ENCODE results near the gene FBH1.
A peak's percentile ranks its signal among the peaks of the same experiment; 100 is the strongest.
"Not testable (repeated sequence)": the region's sequence is repeated elsewhere in the genome, so short reads cannot be mapped to it uniquely, and the experiment has no call there.

FBH1 gene

GRCh38 chr10:5876181-5876768 is 13.8 kb upstream of the FBH1 start:
- DNase-seq = no peak

DNA sequence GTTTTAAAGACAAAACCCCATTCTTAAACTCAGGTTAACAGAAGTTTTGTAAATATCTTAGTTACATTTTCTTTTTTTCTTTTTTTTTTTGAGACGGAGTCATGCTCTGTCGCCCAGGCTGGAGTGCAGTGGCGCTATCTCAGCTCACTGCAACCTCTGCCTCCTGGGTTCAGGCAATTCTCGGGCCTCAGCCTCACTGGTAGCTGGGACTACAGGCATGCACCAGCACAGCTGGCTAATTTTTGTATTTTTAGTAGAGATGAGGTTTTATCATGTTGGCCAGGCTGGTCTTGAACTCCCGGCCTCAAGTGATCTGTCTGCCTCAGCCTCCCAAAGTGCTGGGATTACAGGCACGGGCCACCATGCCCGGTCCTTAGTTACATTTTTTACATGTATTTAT is 13.0 kb upstream of the FBH1 start:
- DNase-seq = not testable (repeated sequence)

- DNase-seq = no peak
Observed at GRCh38 chr10:5882961-5883360, 7.1 kb upstream of the FBH1 start.

DNA sequence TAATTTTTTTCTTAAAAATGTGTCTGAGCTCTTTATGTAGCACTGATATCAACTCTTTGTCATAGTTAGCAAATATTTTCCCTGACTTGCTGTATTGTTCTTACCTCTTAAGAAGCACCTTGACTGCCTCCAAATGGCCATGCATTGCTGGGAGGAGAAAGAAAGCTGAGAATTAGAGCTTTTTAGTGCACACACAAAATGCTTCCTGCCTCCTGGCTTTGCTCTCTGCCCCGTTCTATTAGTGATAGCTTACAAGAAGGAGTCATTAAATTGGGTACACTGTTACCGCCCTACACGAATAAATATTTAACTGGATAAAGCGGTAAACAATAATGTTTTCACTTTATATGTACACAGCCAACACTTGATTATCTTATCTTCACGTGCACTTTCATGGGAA is 4.4 kb upstream of the FBH1 start:
- DNase-seq = no peak

DNA sequence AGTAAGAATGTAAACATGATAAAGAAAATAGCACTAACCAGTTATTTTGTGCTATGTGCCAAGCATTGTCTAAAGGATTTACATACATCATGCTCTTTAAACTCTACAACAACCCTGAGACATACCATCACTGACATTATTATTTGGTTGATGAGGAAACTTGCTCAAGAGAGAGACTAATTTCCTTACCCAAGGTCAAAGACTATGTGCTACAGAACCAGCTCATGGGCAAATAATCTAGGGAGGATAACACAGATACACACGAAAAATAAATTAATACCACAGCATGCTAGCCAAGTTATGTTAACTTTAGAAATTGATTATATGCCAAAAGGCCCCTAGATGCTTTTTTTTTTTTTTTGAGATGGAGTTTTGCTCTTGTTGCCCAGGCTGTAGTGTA is 3.0 kb upstream of the FBH1 start:
- no peak for DNase-seq

GRCh38 chr10:5887641-5888040 is 2.4 kb upstream of the FBH1 start:
- DNase-seq = no peak

DNA sequence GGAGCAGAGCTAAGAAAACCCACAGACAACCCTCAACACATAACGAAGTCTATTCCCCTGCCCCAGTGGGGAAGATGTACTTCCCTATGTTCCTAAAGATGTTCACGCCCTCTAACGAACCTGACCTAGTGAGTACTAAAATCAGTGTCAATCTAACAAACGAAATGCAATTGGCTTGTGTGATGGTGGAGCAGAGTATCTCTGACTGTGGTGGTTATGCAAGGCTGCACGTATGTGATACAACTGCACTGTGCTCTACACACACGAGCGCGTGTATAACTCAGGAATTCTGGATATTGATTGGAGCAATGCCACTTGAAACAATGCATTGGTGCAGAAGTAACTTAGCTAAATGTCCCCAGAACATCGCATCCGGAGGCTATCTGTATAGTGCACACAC is 1.7 kb upstream of the FBH1 start:
- no peak for DNase-seq

- DNase-seq = peak; percentile 10
Observed at GRCh38 chr10:5888843-5889623, 1.0 kb upstream of the FBH1 start.

- DNase-seq = no peak
Observed at GRCh38 chr10:5890452-5890915, 441 bp downstream of the FBH1 start.

DNA sequence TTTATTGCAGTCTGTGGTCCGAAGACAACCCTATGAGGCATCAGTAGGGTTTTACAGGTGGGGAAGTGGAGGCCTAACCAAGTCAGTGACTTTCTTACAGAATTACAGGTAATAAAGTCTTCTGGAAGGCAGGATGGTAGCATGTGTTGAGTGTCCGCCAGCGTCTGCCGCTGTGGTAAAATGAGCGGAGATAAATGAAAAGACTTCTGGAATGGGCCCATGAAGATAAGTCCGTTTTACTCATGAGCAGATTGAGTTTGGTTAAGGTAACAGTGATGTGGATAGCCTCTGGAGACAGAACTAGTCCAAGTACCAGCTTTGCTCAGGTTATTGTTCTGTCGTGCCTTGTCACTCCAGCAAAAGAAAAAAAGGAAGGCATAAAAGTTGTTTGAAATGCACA is 966 bp downstream of the FBH1 start:
- no peak for DNase-seq

- DNase-seq = no peak
Observed at GRCh38 chr10:5892007-5892406, 2.0 kb downstream of the FBH1 start.

DNA sequence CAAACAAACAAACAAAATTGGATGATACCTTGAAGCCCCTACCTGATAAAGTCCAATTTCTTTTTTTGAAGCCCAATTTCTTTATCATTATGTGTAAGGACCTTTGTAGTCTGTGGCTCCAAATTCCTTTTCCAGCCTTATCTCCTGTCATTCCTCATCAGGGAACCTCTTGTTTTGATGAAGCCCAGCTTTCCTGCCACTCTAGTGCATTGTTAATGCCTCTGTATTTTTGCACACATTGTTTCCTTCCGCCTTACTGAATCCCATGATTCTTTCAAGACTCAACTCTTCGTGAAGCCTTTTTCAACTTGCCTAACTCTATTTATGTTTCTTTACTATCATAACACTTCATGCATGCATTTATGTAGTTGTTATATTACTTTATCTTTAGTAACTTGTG is 3.3 kb downstream of the FBH1 start:
- DNase-seq = no peak

- no peak for DNase-seq
Observed at GRCh38 chr10:5894403-5894802, 4.4 kb downstream of the FBH1 start.

GRCh38 chr10:5894873-5895272 is 4.8 kb downstream of the FBH1 start:
- no peak for DNase-seq

- DNase-seq = no peak
Observed at GRCh38 chr10:5895365-5895764, 5.3 kb downstream of the FBH1 start.

GRCh38 chr10:5895804-5896203 is 5.8 kb downstream of the FBH1 start:
- DNase-seq = no peak

GRCh38 chr10:5896208-5897052 is 6.4 kb downstream of the FBH1 start:
- no peak for DNase-seq

DNA sequence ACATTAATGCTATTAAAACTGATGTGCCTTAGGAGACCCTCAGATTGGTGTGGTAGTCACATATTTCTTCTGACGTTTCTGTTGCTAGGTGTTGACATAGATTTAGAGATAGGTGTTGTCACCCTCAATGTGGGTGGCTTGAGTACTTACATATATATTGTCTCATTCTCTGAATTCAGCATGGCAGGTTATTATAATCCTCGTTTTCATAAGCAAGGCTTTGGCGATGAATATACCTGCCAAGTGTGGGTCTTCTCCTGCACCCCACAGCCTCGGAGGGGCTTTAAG is 7.0 kb downstream of the FBH1 start:
- no peak for DNase-seq

GRCh38 chr10:5897504-5897903 is 7.5 kb downstream of the FBH1 start:
- DNase-seq = no peak

DNA sequence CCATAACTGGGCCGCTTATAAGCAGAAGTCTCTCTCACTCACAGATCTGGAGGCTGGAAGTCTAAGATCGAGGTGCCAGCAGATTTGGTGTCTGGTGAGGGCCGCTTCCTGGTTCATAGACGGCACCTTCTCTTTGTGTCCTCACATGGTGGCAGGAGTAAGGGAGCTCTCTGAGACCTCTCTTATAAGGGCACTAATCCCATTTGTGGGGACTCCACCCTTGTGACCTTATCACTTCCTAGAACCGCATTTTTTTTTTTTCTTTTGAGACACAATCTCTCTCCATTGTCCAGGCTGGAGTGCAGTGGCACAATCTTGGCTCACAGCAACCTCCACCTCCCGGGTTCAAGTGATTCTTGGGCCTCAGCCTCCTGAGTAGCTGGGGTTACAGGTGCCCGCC is 8.1 kb downstream of the FBH1 start:
- DNase-seq = no peak

GRCh38 chr10:5900247-5900646 is 10.2 kb downstream of the FBH1 start:
- no peak for DNase-seq

GRCh38 chr10:5902511-5903274 is 12.7 kb downstream of the FBH1 start:
- DNase-seq = no peak

DNA sequence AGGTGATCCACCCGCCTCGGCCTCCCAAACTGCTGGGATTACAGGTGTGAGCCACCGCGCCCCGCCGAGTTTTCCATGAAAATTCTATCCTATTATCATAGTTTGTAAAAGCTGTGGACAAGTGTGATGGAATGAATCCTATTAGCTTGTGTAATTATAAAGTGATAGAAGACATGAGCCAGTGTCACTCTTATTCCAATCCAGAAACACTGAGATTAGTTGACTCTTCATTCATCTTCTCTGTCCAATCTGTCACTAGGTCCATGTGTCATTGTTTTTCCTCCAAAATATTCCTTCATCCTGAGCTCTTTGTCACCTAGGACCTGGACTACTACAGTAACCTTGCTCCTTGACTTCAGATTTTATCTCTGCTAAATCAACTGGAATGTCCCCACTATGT is 13.5 kb downstream of the FBH1 start:
- DNase-seq = no peak

Measured in DMS79 treated with DMSO at 0.1 percent for 48 hours (cell line).